GM19328 (cell line): ENCODE results near the gene FAM3A.
"Not testable (repeated sequence)": the region's sequence is repeated elsewhere in the genome, so short reads cannot be mapped to it uniquely, and the experiment has no call there.

Source experiments
- ATAC-seq: cut with Tn5 transposase; IDR thresholded peaks from one replicate; pipeline ENCODE4 v1.9.1; 2021; ENCODE audit warnings: mild to moderate bottlenecking, moderate library complexity; ENCODE audit not compliant: unreplicated experiment

Gene FAM3A

GRCh38 chrX:154505734-154506133, 10.3 kb downstream of the FAM3A start:
- no peak for ATAC-seq

- ATAC-seq, result no peak
These were observed 13.0 kb downstream of the FAM3A start for GRCh38 chrX:154502989-154503388.

GRCh38 chrX:154502098-154502497, 13.9 kb downstream of the FAM3A start:
- ATAC-seq, result no peak

GRCh38 chrX:154501423-154501822, 14.6 kb downstream of the FAM3A start:
- ATAC-seq, result not testable (repeated sequence)

GRCh38 chrX:154496591-154497137, 19.4 kb downstream of the FAM3A start:
- not testable (repeated sequence) for ATAC-seq

GRCh38 chrX:154495472-154495922, 20.5 kb downstream of the FAM3A start:
- ATAC-seq, result no peak

- ATAC-seq, result no peak
These were observed 21.3 kb downstream of the FAM3A start for GRCh38 chrX:154494715-154495114.

GRCh38 chrX:154490414-154491083, 25.5 kb downstream of the FAM3A start, which contains the start of gene SLC10A3:
Gene SLC10A3, minus strand, starts transcription at chrX:154490629. Its CDS starts 1,689 bp downstream, at chrX:154488940.
- ATAC-seq, result peak; percentile 81

- peak; percentile 17 for ATAC-seq
These were observed 26.0 kb downstream of the FAM3A start for GRCh38 chrX:154490021-154490413.

- ATAC-seq, result no peak
These were observed 26.9 kb downstream of the FAM3A start for GRCh38 chrX:154489182-154489581.

GRCh38 chrX:154488336-154489075, 27.5 kb downstream of the FAM3A start:
- ATAC-seq, result no peak

- ATAC-seq, result no peak
These were observed 28.3 kb downstream of the FAM3A start for GRCh38 chrX:154487518-154488290.

GRCh38 chrX:154486396-154487207, 29.4 kb downstream of the FAM3A start, which contains the start of gene UBL4A:
Gene UBL4A, minus strand, starts transcription at chrX:154486615. Its CDS starts 31 bp downstream, at chrX:154486584.
- no peak for ATAC-seq

- ATAC-seq, result no peak
These were observed 30.0 kb downstream of the FAM3A start for GRCh38 chrX:154486052-154486395.

GRCh38 chrX:154485150-154486051, 30.6 kb downstream of the FAM3A start:
- no peak for ATAC-seq

GRCh38 chrX:154484255-154485149, 31.5 kb downstream of the FAM3A start:
- no peak for ATAC-seq

GRCh38 chrX:154483325-154483724, 32.7 kb downstream of the FAM3A start:
- no peak for ATAC-seq

GRCh38 chrX:154482786-154483185, 33.2 kb downstream of the FAM3A start:
- no peak for ATAC-seq
